SU-DHL-6 (cell line): ENCODE data around the gene IL1RL1.

Experiments used
- H2AFZ ChIP-seq: fragments of 200-600 bp; sonication (generic); 2 replicates; pipeline ENCODE4 v1.6.1; 2014; ENCODE audit warnings: low read depth, mild to moderate bottlenecking, moderate library complexity, mixed read lengths, antibody characterized with exemption, low read length; ENCODE audit not compliant: severe bottlenecking
- H3F3A ChIP-seq: fragments of 200-600 bp; shearing (Covaris generic); 2 replicates; pipeline ENCODE4 v1.6.0; 2016; ENCODE audit warnings: antibody characterized with exemption, mild to moderate bottlenecking; ENCODE audit not compliant: insufficient read depth
- H3K27ac ChIP-seq: fragments of 200-600 bp; sonication (generic); 2 replicates; pipeline ENCODE4 v1.5.1; 2016; ENCODE audit warnings: low read depth, mild to moderate bottlenecking, low read length, moderate library complexity, mixed read lengths
- H3K27me3 ChIP-seq: fragments of 200-600 bp; sonication (generic), shearing (Covaris generic); 2 replicates; pipeline ENCODE4 v1.6.0; 2014; ENCODE audit warnings: mild to moderate bottlenecking, low read length
- H3K36me3 ChIP-seq: fragments of 200-600 bp; sonication (generic); 2 replicates; pipeline ENCODE4 v1.6.1; 2014; ENCODE audit warnings: mild to moderate bottlenecking, low read length, mixed read lengths
- H3K4me2 ChIP-seq: fragments of 300-600, 200-600 bp; shearing (Covaris generic), sonication (generic); 2 replicates; pipeline ENCODE4 v1.6.0; 2014; ENCODE audit warnings: low read length, low read depth, mild to moderate bottlenecking; ENCODE audit not compliant: poor library complexity, severe bottlenecking
- H3K4me3 ChIP-seq: fragments of 200-600 bp; sonication (generic); 2 replicates; pipeline ENCODE4 v1.5.1; 2014; ENCODE audit warnings: antibody characterized with exemption, low read length, mild to moderate bottlenecking, mixed read lengths; ENCODE audit not compliant: insufficient read depth, poor library complexity, severe bottlenecking
- H3K79me2 ChIP-seq: fragments of 200-600 bp; sonication (generic); 2 replicates; pipeline ENCODE4 v1.6.1; 2014; ENCODE audit warnings: mild to moderate bottlenecking, low read length, moderate library complexity; ENCODE audit not compliant: insufficient read depth
- H3K9ac ChIP-seq: fragments of 200-600 bp; sonication (generic); 2 replicates; pipeline ENCODE4 v1.7.0; 2014; ENCODE audit warnings: mild to moderate bottlenecking, low read length
- H3K9me2 ChIP-seq: fragments of 200-600 bp; sonication (generic); replicated peaks from 2 replicates; pipeline ENCODE4 v1.6.1; 2014; ENCODE audit warnings: low read length; ENCODE audit not compliant: insufficient read depth
- H3K9me3 ChIP-seq: fragments of 200-600 bp; sonication (generic); 2 replicates; pipeline ENCODE4 v1.6.1; 2014; ENCODE audit warnings: low read length, mixed read lengths; ENCODE audit not compliant: insufficient read depth
- H4K20me1 ChIP-seq: fragments of 200-600 bp; sonication (generic); 2 replicates; pipeline ENCODE4 v1.6.1; 2014; ENCODE audit warnings: low read depth, mild to moderate bottlenecking, antibody characterized with exemption, low read length, moderate library complexity, mixed read lengths
- EZH2phosphoT487 ChIP-seq: fragments of 200-600 bp; sonication (generic), shearing (Covaris generic); conservative IDR thresholded peaks from 2 replicates; pipeline ENCODE4 v1.6.1; 2018; ENCODE audit warnings: mild to moderate bottlenecking, antibody characterized with exemption, low read length, moderate library complexity, mixed read lengths
- TF ChIP-seq, protein P1 (sequence below): fragments of 200-600 bp; sonication (generic); IDR thresholded peaks from one replicate; pipeline ENCODE4 v1.5.1; 2017; ENCODE audit warnings: antibody characterized with exemption, mild to moderate bottlenecking, low read length, moderate library complexity; ENCODE audit not compliant: insufficient read depth, poor library complexity, severe bottlenecking

The IL1RL1 gene

DNA sequence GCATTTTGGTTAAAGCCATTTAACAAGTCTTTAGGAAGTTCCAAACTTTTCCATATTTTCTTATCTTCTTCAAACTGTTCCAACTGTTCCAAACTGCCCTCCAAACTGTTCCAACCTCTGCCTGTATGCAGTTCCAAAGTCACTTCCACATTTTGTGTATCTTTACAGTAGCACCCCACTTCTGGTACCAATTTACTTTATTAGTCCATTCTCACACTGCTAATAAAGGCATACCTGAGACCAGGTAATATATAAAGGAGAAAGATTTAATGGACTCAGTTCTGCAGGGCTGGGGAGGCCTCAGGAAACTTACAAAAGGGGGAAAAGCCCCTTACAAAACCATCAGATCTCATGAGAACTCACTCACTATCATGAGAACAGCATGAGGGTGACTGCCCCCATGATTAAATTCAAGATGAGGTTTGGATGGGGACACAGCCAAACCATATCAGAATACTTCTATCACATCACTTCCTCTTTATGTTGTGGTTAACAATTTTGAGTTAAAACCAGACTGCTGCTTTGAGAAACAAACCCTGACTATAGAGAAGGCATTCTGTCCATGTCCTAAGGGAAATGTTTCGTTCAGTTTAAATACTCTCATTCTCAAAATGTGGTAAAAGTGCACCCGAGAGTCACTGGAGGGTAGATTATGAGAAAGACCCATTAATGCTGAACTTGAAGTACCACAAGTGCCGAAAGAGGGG lies 55.2 kb downstream of the IL1RL1 start:
- Histone ChIP-seq H3K36me3 (no peaks in the 10 kb centered on the region), H3F3A (no peaks in the 10 kb centered on the region), H3K79me2 (no peaks in the 10 kb centered on the region), H3K4me2 (no peak overlapping the region), H3K27me3 (no peaks in the 10 kb centered on the region), H3K4me3 (no peak overlapping the region), H3K27ac (no peak overlapping the region), H3K9me2 (no peaks in the 10 kb centered on the region), H4K20me1 (no peaks in the 10 kb centered on the region), H2AFZ (no peak overlapping the region), H3K9ac (no peak overlapping the region), H3K9me3 (peaks cover 12% of the 10 kb centered on the region; the same call in 1 of the 2 replicates)
- no peak for TF ChIP-seq EZH2phosphoT487
- TF ChIP-seq, protein P1, sequence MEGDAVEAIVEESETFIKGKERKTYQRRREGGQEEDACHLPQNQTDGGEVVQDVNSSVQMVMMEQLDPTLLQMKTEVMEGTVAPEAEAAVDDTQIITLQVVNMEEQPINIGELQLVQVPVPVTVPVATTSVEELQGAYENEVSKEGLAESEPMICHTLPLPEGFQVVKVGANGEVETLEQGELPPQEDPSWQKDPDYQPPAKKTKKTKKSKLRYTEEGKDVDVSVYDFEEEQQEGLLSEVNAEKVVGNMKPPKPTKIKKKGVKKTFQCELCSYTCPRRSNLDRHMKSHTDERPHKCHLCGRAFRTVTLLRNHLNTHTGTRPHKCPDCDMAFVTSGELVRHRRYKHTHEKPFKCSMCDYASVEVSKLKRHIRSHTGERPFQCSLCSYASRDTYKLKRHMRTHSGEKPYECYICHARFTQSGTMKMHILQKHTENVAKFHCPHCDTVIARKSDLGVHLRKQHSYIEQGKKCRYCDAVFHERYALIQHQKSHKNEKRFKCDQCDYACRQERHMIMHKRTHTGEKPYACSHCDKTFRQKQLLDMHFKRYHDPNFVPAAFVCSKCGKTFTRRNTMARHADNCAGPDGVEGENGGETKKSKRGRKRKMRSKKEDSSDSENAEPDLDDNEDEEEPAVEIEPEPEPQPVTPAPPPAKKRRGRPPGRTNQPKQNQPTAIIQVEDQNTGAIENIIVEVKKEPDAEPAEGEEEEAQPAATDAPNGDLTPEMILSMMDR: no peak

DNA sequence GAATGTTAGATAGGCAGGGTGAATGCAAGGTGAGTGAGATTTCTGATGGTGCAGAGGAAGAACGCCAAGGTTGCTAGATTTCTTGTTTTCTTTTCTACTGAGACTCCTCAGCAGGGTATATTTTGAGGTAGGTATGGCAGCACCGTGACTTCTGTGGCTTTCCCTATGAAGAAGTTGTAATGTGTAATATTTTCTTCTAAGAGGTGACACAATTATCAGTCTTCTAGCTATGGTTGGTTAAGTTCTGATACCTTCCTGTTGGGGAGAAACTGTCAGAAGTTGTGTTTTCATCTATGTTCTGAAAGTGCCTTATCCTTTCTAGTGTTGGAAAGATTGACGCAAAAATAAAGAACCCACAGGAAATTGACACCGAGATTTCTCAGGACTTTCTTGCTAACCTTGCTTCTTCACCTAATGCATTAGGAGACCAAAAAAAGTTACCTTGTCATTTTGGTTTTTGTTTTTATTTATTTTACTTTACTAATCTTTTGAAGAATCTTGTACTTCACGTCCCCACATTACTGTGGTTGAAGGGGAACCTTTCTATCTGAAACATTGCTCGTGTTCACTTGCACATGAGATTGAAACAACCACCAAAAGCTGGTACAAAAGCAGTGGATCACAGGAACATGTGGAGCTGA lies 56.1 kb downstream of the IL1RL1 start:
- no peaks in the 10 kb centered on the region for H3F3A ChIP-seq

DNA sequence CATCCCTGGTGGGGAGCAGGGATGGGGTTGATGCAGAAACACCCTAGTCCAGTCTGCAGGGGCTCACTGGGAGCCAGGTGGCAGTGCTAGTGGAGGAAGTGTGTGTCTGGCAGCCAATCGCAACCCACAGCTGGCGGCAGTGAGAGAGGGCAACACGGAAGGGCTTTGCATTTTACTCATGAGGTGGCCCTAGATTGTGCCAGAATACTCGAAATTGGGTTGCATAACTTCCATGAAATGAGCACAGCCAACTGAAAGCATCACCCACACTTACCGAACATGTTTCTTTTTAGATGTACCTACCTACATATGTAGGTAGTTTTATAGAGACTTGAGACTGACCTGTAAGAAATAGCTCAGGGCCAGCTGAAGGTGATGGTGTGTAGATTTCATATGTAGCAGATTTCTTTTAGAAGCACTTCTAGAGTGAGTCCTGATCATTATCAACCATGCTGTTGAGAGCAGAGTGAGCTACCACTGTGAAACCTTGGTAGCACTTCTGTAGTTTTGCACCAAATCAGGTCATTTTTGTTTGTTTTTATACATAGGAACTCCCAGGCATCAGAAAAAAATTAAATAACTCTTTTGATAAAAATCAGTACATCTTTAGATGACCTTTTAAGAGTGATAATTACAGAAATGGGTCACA lies 57.2 kb downstream of the IL1RL1 start:
- Histone ChIP-seq H3K79me2 (no peaks in the 10 kb centered on the region), H3K9ac (no peak overlapping the region), H3K27me3 (no peaks in the 10 kb centered on the region), H3K9me2 (no peaks in the 10 kb centered on the region), H3K4me3 (no peak overlapping the region), H3K9me3 (peaks cover 12% of the 10 kb centered on the region; the same call in 1 of the 2 replicates), H2AFZ (no peak overlapping the region), H4K20me1 (no peaks in the 10 kb centered on the region), H3K27ac (no peak overlapping the region), H3K4me2 (no peak overlapping the region), H3K36me3 (no peaks in the 10 kb centered on the region), H3F3A (no peaks in the 10 kb centered on the region)
- TF ChIP-seq, protein P1: no peak
- TF ChIP-seq EZH2phosphoT487: no peak

More for the DNA sequence above, 56.1 kb downstream of the IL1RL1 start:
- H3K9ac ChIP-seq: no peak overlapping the region
- H3K4me2 ChIP-seq: no peak overlapping the region
- H4K20me1 ChIP-seq: no peaks in the 10 kb centered on the region
- H3K9me3 ChIP-seq: peaks cover 12% of the 10 kb centered on the region; the same call in 1 of the 2 replicates
- no peak overlapping the region for H3K4me3 ChIP-seq
- no peak overlapping the region for H2AFZ ChIP-seq
- H3K9me2 ChIP-seq: no peaks in the 10 kb centered on the region
- H3K79me2 ChIP-seq: no peaks in the 10 kb centered on the region
- TF ChIP-seq EZH2phosphoT487: no peak
- TF ChIP-seq, protein P1: no peak
- H3K27ac ChIP-seq: no peak overlapping the region
- no peaks in the 10 kb centered on the region for H3K27me3 ChIP-seq
- H3K36me3 ChIP-seq: no peaks in the 10 kb centered on the region
